Measurements from ENCODE around the gene KIF26B. TPM values are rescaled to one million over a fixed set of nuclear protein-coding genes. Genes with fewer than 3 reads are reported as not detected.

KIF26B gene
- total and polyA plus RNA-seq, 2 donors, result 0.43 to 1.6 TPM

DNA sequence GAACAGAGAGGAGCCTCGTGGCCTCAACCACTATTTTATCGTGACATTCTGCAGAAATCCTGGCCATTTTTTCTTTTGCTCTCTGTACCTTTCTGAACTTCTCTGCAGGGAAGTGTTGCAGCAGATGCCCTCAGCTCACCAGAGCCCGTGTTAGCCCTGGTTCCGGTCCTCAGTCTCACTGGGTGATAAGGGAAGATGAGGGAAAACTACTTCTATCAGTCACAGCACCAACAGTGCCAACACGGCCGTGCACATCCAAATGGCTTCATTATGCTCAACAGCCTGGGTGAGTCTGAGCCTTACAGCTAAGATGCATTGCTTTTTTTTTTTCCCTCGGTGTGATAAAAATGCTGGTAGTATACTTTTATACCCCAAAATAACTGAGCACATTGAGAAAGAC, 93.0 kb downstream of the KIF26B start:
- no peak overlapping the region for H3K4me3 ChIP-seq (ENCODE audit: low read length in 2 of 2)

DNA sequence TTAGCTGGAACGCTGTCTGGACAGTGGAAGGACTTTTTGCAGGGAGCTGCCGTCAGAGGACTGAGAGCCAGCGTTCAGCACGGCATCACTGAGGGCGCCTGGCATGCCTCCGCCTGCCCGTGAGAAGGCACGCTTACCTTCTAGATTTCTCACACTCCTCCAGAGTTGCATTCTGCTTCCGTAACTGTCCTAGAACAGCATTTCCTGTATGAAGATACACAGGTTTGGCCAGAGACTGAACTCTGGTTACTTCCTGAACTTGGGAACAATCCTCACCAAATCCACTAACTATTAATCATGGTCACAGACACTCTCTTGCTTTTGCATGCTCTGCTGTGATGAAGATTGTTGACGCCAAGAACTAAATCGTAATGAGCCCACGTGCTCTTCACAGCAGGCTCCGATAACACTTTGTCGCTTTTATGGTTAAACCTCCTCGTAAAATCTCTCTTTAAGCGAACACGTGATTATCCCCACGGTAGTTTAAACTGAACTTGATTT, 93.5 kb downstream of the KIF26B start:
- Histone ChIP-seq H3K27ac (ENCODE audit: low read depth in 1 of 2, low read length in 1 of 2) (no peak overlapping the region), H3K4me3 (ENCODE audit: low read length in 2 of 2) (no peak overlapping the region), H3K27me3 (ENCODE audit: control insufficient read depth in 2 of 2, insufficient read depth in 1 of 2, low read length in 1 of 2) (no peaks in the 10 kb centered on the region), H3K9me3 (ENCODE audit: control insufficient read depth in 2 of 2, insufficient read depth in 1 of 2, low read length in 1 of 2) (peaks cover 0 to 3% of the 10 kb centered on the region in 2 donors), H3K4me1 (ENCODE audit: control insufficient read depth in 2 of 2, insufficient read depth in 2 of 2, low read length in 2 of 2) (no peaks in the 10 kb centered on the region), H3K36me3 (ENCODE audit: control insufficient read depth in 2 of 2, insufficient read depth in 2 of 2, low read length in 1 of 2) (no peaks in the 10 kb centered on the region)
- DNase-seq (ENCODE audit: low read depth in 6 of 9, low spot score in 9 of 9), result no peak
- WGBS, result 94% methylated on average over 18 of the region's 18 CpGs

More for the DNA sequence above, 93.0 kb downstream of the KIF26B start:
- Histone ChIP-seq H3K36me3 (ENCODE audit: control insufficient read depth in 2 of 2, insufficient read depth in 2 of 2, low read length in 1 of 2) (no peaks in the 10 kb centered on the region), H3K4me1 (ENCODE audit: control insufficient read depth in 2 of 2, insufficient read depth in 2 of 2, low read length in 2 of 2) (no peaks in the 10 kb centered on the region), H3K27me3 (ENCODE audit: control insufficient read depth in 2 of 2, insufficient read depth in 1 of 2, low read length in 1 of 2) (no peaks in the 10 kb centered on the region), H3K27ac (ENCODE audit: low read depth in 1 of 2, low read length in 1 of 2) (no peak overlapping the region), H3K9me3 (ENCODE audit: control insufficient read depth in 2 of 2, insufficient read depth in 1 of 2, low read length in 1 of 2) (peaks cover 0 to 3% of the 10 kb centered on the region in 2 donors)
- WGBS, result 83% methylated on average over 7 of the region's 7 CpGs
- DNase-seq (ENCODE audit: low read depth in 6 of 9, low spot score in 9 of 9), result no peak

DNA sequence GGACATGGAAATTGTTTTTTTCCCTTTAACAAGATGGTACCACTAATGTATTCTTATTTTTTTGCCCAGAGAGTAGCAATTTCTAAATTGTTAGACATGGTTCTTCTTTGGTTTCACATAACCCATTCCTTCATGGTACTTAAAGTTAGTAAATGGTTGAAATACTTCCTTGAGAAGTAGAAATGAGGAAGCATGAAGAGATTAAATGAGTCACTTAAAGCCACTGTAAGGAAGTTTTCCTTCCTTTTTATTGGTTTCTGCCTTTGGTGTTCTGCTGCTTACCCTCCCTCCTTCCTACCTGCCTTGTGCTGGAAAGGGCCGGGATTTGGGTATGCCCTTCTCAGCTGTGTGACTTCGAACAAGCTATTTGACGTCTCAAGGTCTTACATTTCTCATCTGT, 101.0 kb downstream of the KIF26B start:
- Histone ChIP-seq H3K36me3 (ENCODE audit: control insufficient read depth in 2 of 2, insufficient read depth in 2 of 2, low read length in 1 of 2) (no peaks in the 10 kb centered on the region), H3K4me3 (ENCODE audit: low read length in 2 of 2) (no peak overlapping the region), H3K27ac (ENCODE audit: low read depth in 1 of 2, low read length in 1 of 2) (no peak overlapping the region), H3K4me1 (ENCODE audit: control insufficient read depth in 2 of 2, insufficient read depth in 2 of 2, low read length in 2 of 2) (peaks cover 6 to 16% of the 10 kb centered on the region in 2 donors), H3K27me3 (ENCODE audit: control insufficient read depth in 2 of 2, insufficient read depth in 1 of 2, low read length in 1 of 2) (no peaks in the 10 kb centered on the region), H3K9me3 (ENCODE audit: control insufficient read depth in 2 of 2, insufficient read depth in 1 of 2, low read length in 1 of 2) (peaks cover 0 to 3% of the 10 kb centered on the region in 2 donors)
- 76% methylated on average over 3 of the region's 3 CpGs for WGBS
- DNase-seq (ENCODE audit: low read depth in 6 of 9, low spot score in 9 of 9), result no peak

DNA sequence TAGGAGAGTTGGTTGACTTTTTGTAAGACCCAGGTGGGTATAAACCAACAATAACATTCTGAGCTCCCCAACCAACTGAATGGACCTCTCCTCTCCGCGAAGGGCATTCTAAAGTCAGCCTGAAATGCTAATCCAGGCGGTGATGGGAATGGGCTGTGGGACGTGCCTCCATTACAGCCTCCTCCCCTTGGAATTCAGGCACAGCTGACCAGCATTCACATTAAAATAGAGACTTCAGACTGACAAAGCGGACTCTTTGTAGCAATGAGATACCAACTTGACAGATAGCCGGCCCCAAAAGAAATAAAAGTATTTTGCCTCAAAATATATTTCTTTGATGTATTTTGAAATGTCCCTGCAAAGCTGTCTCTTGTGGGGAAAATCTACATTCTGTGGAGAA, 101.7 kb downstream of the KIF26B start:
- no peaks in the 10 kb centered on the region for H3K27me3 ChIP-seq (ENCODE audit: control insufficient read depth in 2 of 2, insufficient read depth in 1 of 2, low read length in 1 of 2)
- H3K36me3 ChIP-seq (ENCODE audit: control insufficient read depth in 2 of 2, insufficient read depth in 2 of 2, low read length in 1 of 2), result no peaks in the 10 kb centered on the region
- H3K4me1 ChIP-seq (ENCODE audit: control insufficient read depth in 2 of 2, insufficient read depth in 2 of 2, low read length in 2 of 2), result peaks cover 6 to 17% of the 10 kb centered on the region in 2 donors
- H3K27ac ChIP-seq (ENCODE audit: low read depth in 1 of 2, low read length in 1 of 2), result no peak overlapping the region
- H3K9me3 ChIP-seq (ENCODE audit: control insufficient read depth in 2 of 2, insufficient read depth in 1 of 2, low read length in 1 of 2), result peaks cover 0 to 3% of the 10 kb centered on the region in 2 donors
- 85% methylated on average over 6 of the region's 6 CpGs for WGBS
- no peak overlapping the region for H3K4me3 ChIP-seq (ENCODE audit: low read length in 2 of 2)
- no peak for DNase-seq (ENCODE audit: low read depth in 6 of 9, low spot score in 9 of 9)

DNA sequence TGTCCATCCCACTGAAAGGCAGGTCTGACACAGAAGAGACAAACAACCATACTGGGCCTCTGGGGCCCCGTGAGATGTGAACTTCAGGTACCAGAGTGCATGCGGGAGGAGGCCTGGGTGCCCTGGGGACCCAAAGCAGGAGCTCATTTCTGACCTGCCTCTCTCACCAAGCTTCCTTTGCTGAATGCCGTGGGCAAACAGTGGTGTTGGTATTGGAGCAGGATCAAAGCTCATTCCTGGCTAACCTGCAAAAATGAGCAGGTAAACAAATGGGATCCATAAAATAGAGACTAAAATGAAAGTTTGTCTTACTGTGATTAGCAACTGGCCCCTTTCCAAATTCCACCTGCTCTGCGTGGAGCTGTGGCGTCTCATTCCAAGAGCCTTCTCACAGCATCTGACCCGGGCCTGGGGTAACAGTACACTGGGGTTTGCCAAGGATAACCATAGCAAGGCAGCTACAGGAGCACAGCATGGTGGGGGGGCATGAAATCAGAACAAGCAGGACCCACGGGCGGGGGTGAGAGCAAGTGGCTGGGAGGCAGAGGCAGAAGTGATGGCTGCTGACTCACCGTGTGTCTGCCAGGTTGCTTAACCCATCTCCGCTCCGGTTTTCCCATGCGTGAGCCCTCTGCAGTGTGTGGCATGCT, 103.6 kb downstream of the KIF26B start:
- no peaks in the 10 kb centered on the region for H3K27me3 ChIP-seq (ENCODE audit: control insufficient read depth in 2 of 2, insufficient read depth in 1 of 2, low read length in 1 of 2)
- WGBS, result 80% methylated on average over 12 of the region's 12 CpGs
- H3K36me3 ChIP-seq (ENCODE audit: control insufficient read depth in 2 of 2, insufficient read depth in 2 of 2, low read length in 1 of 2), result no peaks in the 10 kb centered on the region
- H3K27ac ChIP-seq (ENCODE audit: low read depth in 1 of 2, low read length in 1 of 2), result no peak overlapping the region
- no peaks in the 10 kb centered on the region for H3K9me3 ChIP-seq (ENCODE audit: control insufficient read depth in 2 of 2, insufficient read depth in 1 of 2, low read length in 1 of 2)
- no peak overlapping the region for H3K4me3 ChIP-seq (ENCODE audit: low read length in 2 of 2)
- H3K4me1 ChIP-seq (ENCODE audit: control insufficient read depth in 2 of 2, insufficient read depth in 2 of 2, low read length in 2 of 2), result peaks cover 6 to 17% of the 10 kb centered on the region in 2 donors
- no peak for DNase-seq (ENCODE audit: low read depth in 6 of 9, low spot score in 9 of 9)

DNA sequence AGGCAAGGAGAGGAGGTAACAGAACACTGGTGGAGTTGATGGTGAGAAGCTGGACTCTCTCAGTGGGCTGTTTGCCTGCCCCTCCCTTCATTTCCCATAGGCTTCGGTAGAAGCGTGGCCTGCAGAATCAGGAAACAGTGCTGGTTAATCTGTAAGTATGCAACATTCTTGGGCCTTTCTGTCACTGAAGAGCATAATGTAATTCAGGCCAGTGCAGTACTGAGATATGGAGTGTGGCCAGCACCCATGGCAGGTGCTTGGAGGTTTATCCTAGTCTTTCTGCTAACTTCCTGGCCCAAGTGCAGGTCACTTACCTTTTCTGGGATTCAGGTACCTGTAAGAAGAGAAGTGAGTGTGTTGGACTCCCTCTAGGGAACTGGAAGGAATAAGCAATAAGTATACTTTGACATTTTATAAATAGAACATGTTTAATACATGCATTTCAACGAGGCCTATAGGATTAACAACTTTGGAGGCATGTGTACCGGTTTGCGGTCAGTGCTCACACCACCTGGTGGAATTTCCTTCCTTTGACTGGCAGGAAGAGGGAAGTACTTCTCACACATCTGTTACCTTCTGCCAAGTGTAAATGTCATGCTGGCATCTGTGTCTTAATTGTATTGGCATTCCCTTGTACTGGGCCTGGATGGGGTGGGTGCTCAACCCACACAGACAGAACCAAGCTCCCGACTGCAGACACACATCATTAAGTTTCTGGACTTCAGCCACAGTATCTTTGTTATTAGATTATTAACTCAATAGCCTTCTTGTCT, 105.5 kb downstream of the KIF26B start:
- peak in 1 of 9 donors; percentile 27 for DNase-seq (ENCODE audit: low read depth in 6 of 9, low spot score in 9 of 9)
- H3K27me3 ChIP-seq (ENCODE audit: control insufficient read depth in 2 of 2, insufficient read depth in 1 of 2, low read length in 1 of 2), result no peaks in the 10 kb centered on the region
- peaks cover 6 to 17% of the 10 kb centered on the region in 2 donors for H3K4me1 ChIP-seq (ENCODE audit: control insufficient read depth in 2 of 2, insufficient read depth in 2 of 2, low read length in 2 of 2)
- 9% methylated on average over 6 of the region's 6 CpGs for WGBS
- H3K4me3 ChIP-seq (ENCODE audit: low read length in 2 of 2), result no peak overlapping the region
- no peaks in the 10 kb centered on the region for H3K36me3 ChIP-seq (ENCODE audit: control insufficient read depth in 2 of 2, insufficient read depth in 2 of 2, low read length in 1 of 2)
- no peaks in the 10 kb centered on the region for H3K9me3 ChIP-seq (ENCODE audit: control insufficient read depth in 2 of 2, insufficient read depth in 1 of 2, low read length in 1 of 2)
- no peak overlapping the region for H3K27ac ChIP-seq (ENCODE audit: low read depth in 1 of 2, low read length in 1 of 2)

DNA sequence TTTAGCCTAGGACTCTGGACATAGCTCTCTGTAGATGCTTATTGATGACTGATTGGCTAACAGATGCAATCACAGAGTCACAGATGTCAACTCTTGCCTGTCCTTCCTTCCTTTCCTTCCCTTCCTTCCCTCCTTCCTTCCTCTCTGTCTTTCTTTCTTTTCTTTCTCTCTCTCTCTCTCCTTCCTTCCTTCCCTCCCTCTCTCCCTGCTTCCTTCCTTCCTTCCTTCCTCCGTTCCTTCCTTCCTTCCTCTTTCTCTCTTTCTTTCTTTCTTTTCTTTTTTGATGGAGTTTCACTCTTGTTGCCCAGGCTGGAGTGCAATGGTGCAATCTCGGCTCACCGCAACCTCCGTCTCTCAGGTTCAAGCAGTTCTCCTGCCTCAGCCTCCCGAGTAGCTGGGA, 106.1 kb downstream of the KIF26B start:
- no peaks in the 10 kb centered on the region for H3K9me3 ChIP-seq (ENCODE audit: control insufficient read depth in 2 of 2, insufficient read depth in 1 of 2, low read length in 1 of 2)
- no peaks in the 10 kb centered on the region for H3K27me3 ChIP-seq (ENCODE audit: control insufficient read depth in 2 of 2, insufficient read depth in 1 of 2, low read length in 1 of 2)
- no peaks in the 10 kb centered on the region for H3K36me3 ChIP-seq (ENCODE audit: control insufficient read depth in 2 of 2, insufficient read depth in 2 of 2, low read length in 1 of 2)
- H3K27ac ChIP-seq (ENCODE audit: low read depth in 1 of 2, low read length in 1 of 2), result no peak overlapping the region
- DNase-seq (ENCODE audit: low read depth in 6 of 9, low spot score in 9 of 9), result no peak
- peaks cover 6 to 17% of the 10 kb centered on the region in 2 donors for H3K4me1 ChIP-seq (ENCODE audit: control insufficient read depth in 2 of 2, insufficient read depth in 2 of 2, low read length in 2 of 2)
- 91% methylated on average over 5 of the region's 5 CpGs for WGBS
- no peak overlapping the region for H3K4me3 ChIP-seq (ENCODE audit: low read length in 2 of 2)

DNA sequence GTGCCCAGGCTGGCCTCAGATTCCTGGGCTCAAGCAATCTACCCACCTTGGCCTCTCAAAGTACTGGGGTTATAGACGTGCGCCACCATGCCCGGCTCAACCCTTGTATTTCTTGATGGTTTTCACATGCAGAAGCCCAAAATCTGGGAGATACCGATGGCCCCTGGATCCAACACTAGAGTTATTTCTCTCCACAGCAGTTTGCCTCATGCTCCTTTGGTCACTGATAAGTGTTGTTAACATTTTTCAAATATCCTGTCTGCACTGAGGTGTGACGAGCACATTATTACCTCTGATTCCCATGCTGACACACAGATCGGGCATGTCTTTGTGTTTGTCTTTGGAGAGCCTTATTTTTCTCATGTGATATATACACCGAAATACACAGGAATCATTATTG, 107.0 kb downstream of the KIF26B start:
- DNase-seq (ENCODE audit: low read depth in 6 of 9, low spot score in 9 of 9), result no peak
- Histone ChIP-seq H3K4me1 (ENCODE audit: control insufficient read depth in 2 of 2, insufficient read depth in 2 of 2, low read length in 2 of 2) (peaks cover 6 to 17% of the 10 kb centered on the region in 2 donors), H3K27me3 (ENCODE audit: control insufficient read depth in 2 of 2, insufficient read depth in 1 of 2, low read length in 1 of 2) (no peaks in the 10 kb centered on the region), H3K36me3 (ENCODE audit: control insufficient read depth in 2 of 2, insufficient read depth in 2 of 2, low read length in 1 of 2) (no peaks in the 10 kb centered on the region), H3K4me3 (ENCODE audit: low read length in 2 of 2) (no peak overlapping the region), H3K9me3 (ENCODE audit: control insufficient read depth in 2 of 2, insufficient read depth in 1 of 2, low read length in 1 of 2) (no peaks in the 10 kb centered on the region), H3K27ac (ENCODE audit: low read depth in 1 of 2, low read length in 1 of 2) (no peak overlapping the region)
- WGBS, result 95% methylated on average over 7 of the region's 7 CpGs

DNA sequence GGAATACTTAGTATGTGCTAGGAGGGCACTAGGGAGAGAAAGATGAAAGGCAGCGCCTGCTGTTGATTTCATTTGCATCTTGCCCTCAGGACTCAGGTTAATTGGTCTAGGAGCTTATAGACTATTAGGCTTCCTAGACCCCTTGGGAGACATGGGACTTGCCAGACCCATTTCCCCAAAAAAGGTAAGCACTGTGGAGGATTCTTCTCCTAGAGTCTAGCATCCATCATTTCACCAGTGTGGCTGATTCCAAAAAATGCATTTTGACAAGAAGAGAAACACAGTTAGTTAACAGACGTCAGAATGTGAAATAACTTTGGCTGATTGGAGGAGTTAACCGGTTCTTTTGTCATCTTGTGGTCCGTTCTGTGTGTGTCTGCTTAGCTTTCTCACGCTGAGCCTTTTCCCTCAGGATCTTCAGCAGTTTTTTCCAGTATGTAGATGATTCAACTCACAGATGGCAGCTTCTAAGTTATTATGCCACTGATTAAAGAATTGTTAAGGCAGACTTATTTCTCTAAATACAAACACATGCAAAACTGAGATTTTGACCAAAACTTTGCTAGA, 108.8 kb downstream of the KIF26B start:
- Histone ChIP-seq H3K27me3 (ENCODE audit: control insufficient read depth in 2 of 2, insufficient read depth in 1 of 2, low read length in 1 of 2) (no peaks in the 10 kb centered on the region), H3K36me3 (ENCODE audit: control insufficient read depth in 2 of 2, insufficient read depth in 2 of 2, low read length in 1 of 2) (no peaks in the 10 kb centered on the region)

More for the DNA sequence above, 108.8 kb downstream of the KIF26B start:
- H3K9me3 ChIP-seq (ENCODE audit: control insufficient read depth in 2 of 2, insufficient read depth in 1 of 2, low read length in 1 of 2), result no peaks in the 10 kb centered on the region
- whole genome bisulfite sequencing, result 98% methylated on average over 5 of the region's 5 CpGs
- no peak overlapping the region for H3K27ac ChIP-seq (ENCODE audit: low read depth in 1 of 2, low read length in 1 of 2)
- H3K4me1 ChIP-seq (ENCODE audit: control insufficient read depth in 2 of 2, insufficient read depth in 2 of 2, low read length in 2 of 2), result peaks cover 6 to 16% of the 10 kb centered on the region in 2 donors
- H3K4me3 ChIP-seq (ENCODE audit: low read length in 2 of 2), result no peak overlapping the region
- DNase-seq (ENCODE audit: low read depth in 6 of 9, low spot score in 9 of 9), result no peak

Data from thymus (tissue), 11 donors.